Testis (tissue), 2 donors: ENCODE measurements around the gene BUB1B.
"Not testable (repeated sequence)": the region's sequence is repeated elsewhere in the genome, so short reads cannot be mapped to it uniquely, and the experiment has no call there.

Experiments
- POLR2A ChIP-seq: fragments of 450-650 bp; IDR thresholded peaks from one replicate; pipeline ENCODE4 v1.6.1; 2017; ENCODE audit warnings: antibody characterized with exemption, mild to moderate bottlenecking, moderate library complexity
- TF ChIP-seq, protein P1 (sequence below), 3 experiments: fragments of 450-650 bp in 2 of 3; fragments of 200-600 bp in 1 of 3; sonication (generic) in 1 of 3; IDR thresholded peaks; one replicate each; pipeline ENCODE4 v1.5.1; 2016 to 2019; ENCODE audit warnings: antibody characterized with exemption in 3 of 3, mild to moderate bottlenecking in 2 of 3, moderate library complexity in 1 of 3

DNA sequence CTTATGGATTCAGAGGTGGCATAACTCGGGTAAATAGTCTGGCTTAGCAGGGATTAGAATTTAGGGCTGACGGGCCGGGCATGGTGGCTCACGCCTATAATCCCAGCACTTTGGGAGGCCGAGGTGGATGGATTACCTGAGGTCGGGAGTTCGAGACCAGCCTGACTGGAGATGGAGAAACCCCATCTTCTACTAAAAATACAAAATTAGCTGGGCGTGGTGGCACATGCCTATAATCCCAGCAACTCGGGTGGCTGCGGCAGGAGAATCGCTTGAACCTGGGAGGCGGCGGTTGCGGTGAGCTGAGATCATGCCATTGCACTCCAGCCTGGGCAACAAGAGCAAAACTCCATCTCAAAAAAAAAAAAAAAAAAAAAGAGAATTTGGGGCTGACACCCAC, 45.8 kb upstream of the BUB1B start:
- TF ChIP-seq, protein P1, sequence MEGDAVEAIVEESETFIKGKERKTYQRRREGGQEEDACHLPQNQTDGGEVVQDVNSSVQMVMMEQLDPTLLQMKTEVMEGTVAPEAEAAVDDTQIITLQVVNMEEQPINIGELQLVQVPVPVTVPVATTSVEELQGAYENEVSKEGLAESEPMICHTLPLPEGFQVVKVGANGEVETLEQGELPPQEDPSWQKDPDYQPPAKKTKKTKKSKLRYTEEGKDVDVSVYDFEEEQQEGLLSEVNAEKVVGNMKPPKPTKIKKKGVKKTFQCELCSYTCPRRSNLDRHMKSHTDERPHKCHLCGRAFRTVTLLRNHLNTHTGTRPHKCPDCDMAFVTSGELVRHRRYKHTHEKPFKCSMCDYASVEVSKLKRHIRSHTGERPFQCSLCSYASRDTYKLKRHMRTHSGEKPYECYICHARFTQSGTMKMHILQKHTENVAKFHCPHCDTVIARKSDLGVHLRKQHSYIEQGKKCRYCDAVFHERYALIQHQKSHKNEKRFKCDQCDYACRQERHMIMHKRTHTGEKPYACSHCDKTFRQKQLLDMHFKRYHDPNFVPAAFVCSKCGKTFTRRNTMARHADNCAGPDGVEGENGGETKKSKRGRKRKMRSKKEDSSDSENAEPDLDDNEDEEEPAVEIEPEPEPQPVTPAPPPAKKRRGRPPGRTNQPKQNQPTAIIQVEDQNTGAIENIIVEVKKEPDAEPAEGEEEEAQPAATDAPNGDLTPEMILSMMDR (IDR thresholded peaks at IDR 0.05), result not testable (repeated sequence)
- not testable (repeated sequence) for TF ChIP-seq POLR2A
